Activated T-helper 2 cell treated with anti-CD3 and anti-CD28 coated beads, Interferon-gamma antibody, Interleukin-2, Interleukin-4, amounts not matched to agents 10 μg/mL and 5 μg/mL and 100 μg/mL, durations not matched to agents 14 hours and 24 hours and 36 hours (primary cell): ENCODE results near the gene AJM1. TPM values are rescaled to one million over a fixed set of nuclear protein-coding genes. Genes with fewer than 3 reads are reported as not detected.

ENCODE experiments used
- total RNA-seq: library from RNA; stranded (reverse); gene quantifications from 2 replicates; pipeline ENCODE4 v1.2.3, GENCODE V29; 2022

The AJM1 gene
- total RNA-seq, 1 donor from 2014 or later, result 5.1 TPM

Other genes with a start within 250 kb of the AJM1 start
- gene EGFL7, start 179.6 kb upstream of the AJM1 start, total RNA-seq, result 2.6 and 2.8 TPM in 2 replicates
- gene AGPAT2, start 155.0 kb upstream of the AJM1 start, total RNA-seq, result 38.3 and 40.5 TPM in 2 replicates
- 3.1 and 3.4 TPM in 2 replicates for gene DIPK1B, start 129.9 kb upstream of the AJM1 start, total RNA-seq
- 1.2 and 1.7 TPM in 2 replicates for gene LCN10, start 99.5 kb upstream of the AJM1 start, total RNA-seq
- not detected in 2 replicates for gene LCN6, start 94.0 kb upstream of the AJM1 start, total RNA-seq
- not detected in 2 replicates for gene LCN8, start 84.2 kb upstream of the AJM1 start, total RNA-seq
- not detected in 2 replicates for gene LCN15, start 78.0 kb upstream of the AJM1 start, total RNA-seq
- 34.4 and 34.7 TPM in 2 replicates for gene TMEM141, start 51.1 kb upstream of the AJM1 start, total RNA-seq
- 0.11 TPM in 1 of 2 replicates, not detected in the other for gene CCDC183, start 46.1 kb upstream of the AJM1 start, total RNA-seq
- 108 and 111 TPM in 2 replicates for gene RABL6, start 34.5 kb upstream of the AJM1 start, total RNA-seq
- gene PHPT1, start 6.9 kb downstream of the AJM1 start, total RNA-seq, result 127 and 133 TPM in 2 replicates
- 19.0 and 21.0 TPM in 2 replicates for gene MAMDC4, start 9.9 kb downstream of the AJM1 start, total RNA-seq
- 381 and 410 TPM in 2 replicates for gene EDF1, start 23.8 kb downstream of the AJM1 start, total RNA-seq
- 59.5 and 60.4 TPM in 2 replicates for gene TRAF2, start 44.0 kb downstream of the AJM1 start, total RNA-seq
- gene FBXW5, start 102.3 kb downstream of the AJM1 start, total RNA-seq, result 94.4 and 95.9 TPM in 2 replicates
- 0.76 and 0.89 TPM in 2 replicates for gene C8G, start 102.8 kb downstream of the AJM1 start, total RNA-seq
- gene LCN12, start 109.8 kb downstream of the AJM1 start, total RNA-seq, result 2.0 and 2.1 TPM in 2 replicates
- not detected in 2 replicates for gene PTGDS, start 135.0 kb downstream of the AJM1 start, total RNA-seq
- not detected in 2 replicates for gene LCNL1, start 140.5 kb downstream of the AJM1 start, total RNA-seq
- gene PAXX, start 149.9 kb downstream of the AJM1 start, total RNA-seq, result 60.5 and 72.6 TPM in 2 replicates
- not detected in 2 replicates for gene CLIC3, start 154.1 kb downstream of the AJM1 start, total RNA-seq
- 27.4 and 31.4 TPM in 2 replicates for gene ABCA2, start 185.8 kb downstream of the AJM1 start, total RNA-seq
- gene FUT7, start 189.6 kb downstream of the AJM1 start, total RNA-seq, result 0.21 TPM in 1 of 2 replicates, not detected in the other
- 32.7 and 36.0 TPM in 2 replicates for gene NPDC1, start 203.7 kb downstream of the AJM1 start, total RNA-seq
- gene ENTPD2, start 211.6 kb downstream of the AJM1 start, total RNA-seq, result not detected in 2 replicates
- gene SAPCD2, start 228.1 kb downstream of the AJM1 start, total RNA-seq, result 26.5 and 27.1 TPM in 2 replicates
- gene UAP1L1, start 235.0 kb downstream of the AJM1 start, total RNA-seq, result 20.0 and 22.3 TPM in 2 replicates
- gene MAN1B1, start 244.5 kb downstream of the AJM1 start, total RNA-seq, result 47.5 and 52.2 TPM in 2 replicates